Loucy (cell line): ENCODE measurements around the gene ZSCAN30.

ENCODE experiments used
- H2AFZ ChIP-seq: fragments of 200-600 bp; sonication (generic); 2 replicates; pipeline ENCODE4 v1.6.0; 2016; ENCODE audit warnings: antibody characterized with exemption, mild to moderate bottlenecking, low read length, moderate library complexity
- H3F3A ChIP-seq: fragments of 200-600 bp; 2 replicates; pipeline ENCODE4 v1.6.0; 2016; ENCODE audit warnings: antibody characterized with exemption, low read depth, mild to moderate bottlenecking
- H3K27me3 ChIP-seq: fragments of 200-600 bp; sonication (generic); 2 replicates; pipeline ENCODE4 v1.6.1; 2014; ENCODE audit warnings: low read length, mild to moderate bottlenecking; ENCODE audit not compliant: insufficient read depth, poor library complexity, severe bottlenecking
- H3K36me3 ChIP-seq: fragments of 200-600 bp; sonication (generic); 2 replicates; pipeline ENCODE4 v1.6.1; 2016; ENCODE audit warnings: low read length; ENCODE audit not compliant: insufficient read depth
- H3K4me1 ChIP-seq: fragments of 200-600 bp; sonication (generic); 2 replicates; pipeline ENCODE4 v1.5.1; 2014; ENCODE audit warnings: low read length, mild to moderate bottlenecking; ENCODE audit not compliant: insufficient read depth, poor library complexity, severe bottlenecking
- H3K4me2 ChIP-seq: fragments of 200-600 bp; sonication (generic); 2 replicates; pipeline ENCODE4 v1.6.0; 2014; ENCODE audit warnings: antibody characterized with exemption, low read length, low read depth, mild to moderate bottlenecking; ENCODE audit not compliant: poor library complexity, severe bottlenecking
- H3K4me3 ChIP-seq: fragments of 200-600 bp; sonication (generic); 2 replicates; pipeline ENCODE4 v1.5.1; 2014; ENCODE audit warnings: low read length, mild to moderate bottlenecking, mixed read lengths; ENCODE audit not compliant: poor library complexity, severe bottlenecking
- H3K79me2 ChIP-seq: fragments of 200-600 bp; sonication (generic); 2 replicates; pipeline ENCODE4 v1.6.1; 2014; ENCODE audit warnings: low read length; ENCODE audit not compliant: insufficient read depth
- H3K9ac ChIP-seq: fragments of 200-600 bp; sonication (generic); 2 replicates; pipeline ENCODE4 v1.6.0; 2014; ENCODE audit warnings: mild to moderate bottlenecking, low read depth, low read length, moderate library complexity; ENCODE audit not compliant: poor library complexity, severe bottlenecking
- H3K9me2 ChIP-seq: fragments of 200-600 bp; sonication (generic); replicated peaks from 2 replicates; pipeline ENCODE4 v1.6.1; 2016; ENCODE audit warnings: low read depth, low read length, mixed read lengths
- H3K9me3 ChIP-seq: fragments of 200-600 bp; sonication (generic); 2 replicates; pipeline ENCODE4 v1.6.1; 2014; ENCODE audit warnings: mild to moderate bottlenecking, antibody characterized with exemption, low read length, low read depth; ENCODE audit not compliant: insufficient read depth
- H4K20me1 ChIP-seq: fragments of 200-600 bp; sonication (generic); 2 replicates; pipeline ENCODE4 v1.6.0; 2014; ENCODE audit warnings: antibody characterized with exemption, low read length, mild to moderate bottlenecking; ENCODE audit not compliant: insufficient read depth, poor library complexity, severe bottlenecking
- CTCF ChIP-seq: fragments of 200-600 bp; sonication (generic); conservative IDR thresholded peaks from 2 replicates; pipeline ENCODE4 v1.5.1; 2014; ENCODE audit warnings: mild to moderate bottlenecking, antibody characterized with exemption, low read length
- EZH2phosphoT487 ChIP-seq: fragments of 200-600 bp; IDR thresholded peaks from 2 replicates; pipeline ENCODE4 v1.6.1; 2018; ENCODE audit warnings: antibody characterized with exemption, mild to moderate bottlenecking, moderate library complexity, borderline replicate concordance

The ZSCAN30 gene

DNA sequence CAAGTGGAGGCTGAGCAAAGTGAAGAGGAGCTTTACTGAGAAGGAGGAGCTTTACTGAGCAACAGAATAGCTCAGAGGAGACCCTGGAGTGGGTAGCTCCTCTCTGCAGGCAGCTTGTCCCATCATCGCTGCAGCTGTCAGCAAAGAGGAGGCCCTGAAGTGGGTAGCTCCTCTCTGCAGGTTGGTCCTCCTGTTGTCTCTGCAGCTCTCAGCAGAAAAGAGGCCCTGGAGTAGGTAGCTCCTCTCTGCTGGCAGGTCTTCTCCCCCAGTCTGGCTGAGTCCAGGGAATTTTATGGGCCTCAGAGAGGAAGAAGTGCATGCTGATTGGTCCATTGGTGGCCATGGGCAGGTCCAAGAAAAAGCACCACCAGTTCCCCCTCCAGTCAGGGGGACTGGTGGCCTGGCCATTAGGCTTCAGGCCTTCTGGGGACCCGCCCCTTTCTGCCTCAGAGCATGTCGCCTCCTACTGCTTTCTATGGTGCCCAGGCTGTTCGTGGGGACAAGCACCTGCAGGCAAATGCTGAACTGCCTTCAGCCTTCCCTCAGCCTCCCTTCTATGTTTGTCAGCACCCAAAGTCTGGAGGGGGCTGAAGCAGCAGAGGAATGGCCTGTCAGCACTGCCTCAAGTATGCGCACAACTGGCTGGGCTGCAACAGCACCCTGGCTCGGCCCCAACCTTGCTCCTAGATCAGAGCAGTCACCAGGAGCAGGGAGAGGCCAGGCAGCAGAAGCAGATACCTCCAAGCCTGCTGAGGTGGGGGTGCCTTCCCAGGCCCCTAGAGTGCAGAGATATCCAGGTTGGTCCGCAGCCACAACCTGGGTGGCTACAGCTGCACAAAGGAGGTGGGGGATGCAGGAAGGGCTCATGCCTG is 5.9 kb downstream of the ZSCAN30 start:
- H3K4me2 ChIP-seq, result no peak overlapping the region
- TF ChIP-seq CTCF (no peak), EZH2phosphoT487 (no peak)
- no peak overlapping the region for H3K9ac ChIP-seq
- H2AFZ ChIP-seq, result no peak overlapping the region
- peaks cover 11% of the 10 kb centered on the region; the same call in 1 of the 2 replicates for H3K9me3 ChIP-seq
- no peaks in the 10 kb centered on the region for H3K9me2 ChIP-seq
- no peaks in the 10 kb centered on the region; the same call in 1 of the 2 replicates for H3F3A ChIP-seq
- no peaks in the 10 kb centered on the region for H4K20me1 ChIP-seq
- no peaks in the 10 kb centered on the region for H3K27me3 ChIP-seq
- peaks cover 13% of the 10 kb centered on the region for H3K79me2 ChIP-seq
- H3K36me3 ChIP-seq, result peaks cover 4% of the 10 kb centered on the region; the same call in 1 of the 2 replicates
- peaks cover 16% of the 10 kb centered on the region for H3K4me1 ChIP-seq
- no peak overlapping the region for H3K4me3 ChIP-seq

DNA sequence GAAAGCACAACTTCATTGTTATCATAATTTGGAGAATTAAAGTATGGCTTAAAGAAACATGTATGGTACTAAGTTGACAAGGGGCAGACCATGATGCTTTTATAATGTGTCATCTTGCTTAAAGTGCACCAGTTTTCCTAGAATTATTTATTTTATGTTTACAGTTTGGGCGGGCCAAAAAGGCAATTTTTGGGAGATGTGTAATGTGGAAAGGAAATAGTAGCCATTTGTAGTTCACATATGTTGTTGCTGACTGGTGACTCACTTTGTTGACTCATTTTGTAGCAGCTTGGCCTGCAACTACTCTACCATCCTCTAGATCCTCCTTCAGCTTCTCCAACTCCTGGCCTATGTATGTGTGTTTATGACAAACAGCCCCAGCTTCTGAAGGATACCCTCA is 7.7 kb downstream of the ZSCAN30 start:
- H3K79me2 ChIP-seq, result no peaks in the 10 kb centered on the region
- no peaks in the 10 kb centered on the region for H4K20me1 ChIP-seq
- TF ChIP-seq CTCF, result no peak
- no peak for TF ChIP-seq EZH2phosphoT487
- no peak overlapping the region for H3K4me2 ChIP-seq
- H3K9me3 ChIP-seq, result peaks cover 11% of the 10 kb centered on the region; the same call in 1 of the 2 replicates
- H2AFZ ChIP-seq, result no peak overlapping the region
- H3K27me3 ChIP-seq, result no peaks in the 10 kb centered on the region
- H3K9ac ChIP-seq, result no peak overlapping the region
- H3K36me3 ChIP-seq, result peaks cover 4% of the 10 kb centered on the region; the same call in 1 of the 2 replicates
- no peak overlapping the region for H3K4me3 ChIP-seq
- peaks cover 9% of the 10 kb centered on the region for H3K4me1 ChIP-seq
- no peaks in the 10 kb centered on the region; the same call in 1 of the 2 replicates for H3F3A ChIP-seq
- no peaks in the 10 kb centered on the region for H3K9me2 ChIP-seq

- Histone ChIP-seq H3K36me3 (peaks cover 4% of the 10 kb centered on the region; the same call in 1 of the 2 replicates), H3K4me1 (no peaks in the 10 kb centered on the region)
Observed at GRCh38 chr18:35278969-35279368, 11.1 kb downstream of the ZSCAN30 start.

More at GRCh38 chr18:35278969-35279368, 11.1 kb downstream of the ZSCAN30 start:
- Histone ChIP-seq H3K27me3 (no peaks in the 10 kb centered on the region), H2AFZ (no peak overlapping the region), H3F3A (no peaks in the 10 kb centered on the region), H4K20me1 (no peaks in the 10 kb centered on the region), H3K9ac (no peak overlapping the region), H3K9me3 (peaks cover 6% of the 10 kb centered on the region; the same call in 1 of the 2 replicates), H3K79me2 (no peaks in the 10 kb centered on the region), H3K4me3 (no peak overlapping the region), H3K4me2 (no peak overlapping the region), H3K9me2 (no peaks in the 10 kb centered on the region)
- TF ChIP-seq EZH2phosphoT487, result no peak
- TF ChIP-seq CTCF, result no peak
